Mesothelial cell of epicardium (in vitro differentiated cells): ENCODE results near the gene TEX38. TPM values are rescaled to one million over a fixed set of nuclear protein-coding genes. Genes with fewer than 3 reads are reported as not detected.
"Not testable (repeated sequence)": the region's sequence is repeated elsewhere in the genome, so short reads cannot be mapped to it uniquely, and the experiment has no call there.

Source experiments
- DNase-seq, 2 experiments: peaks; one replicate each; pipeline ENCODE4 v3.0.0; 2021; ENCODE audit warnings: low spot score in 2 of 2; ENCODE audit not compliant: unreplicated experiment in 2 of 2
- H3K27ac Mint-ChIP-seq: 2 replicates; pipeline ENCODE4 v1.8.0; 2021; ENCODE audit warnings: mixed read lengths
- H3K27me3 Mint-ChIP-seq: 2 replicates; pipeline ENCODE4 v1.8.0; 2021; ENCODE audit warnings: low read depth, mixed read lengths
- H3K36me3 Mint-ChIP-seq: 2 replicates; pipeline ENCODE4 v1.8.0; 2021; ENCODE audit warnings: mixed read lengths
- H3K4me1 Mint-ChIP-seq: 2 replicates; pipeline ENCODE4 v1.8.0; 2021; ENCODE audit warnings: mixed read lengths
- H3K4me3 Mint-ChIP-seq: 2 replicates; pipeline ENCODE4 v1.8.0; 2021; ENCODE audit warnings: mild to moderate bottlenecking, moderate library complexity, mixed read lengths
- H3K9me3 Mint-ChIP-seq: 2 replicates; pipeline ENCODE4 v1.8.0; 2021; ENCODE audit warnings: mixed read lengths
- total RNA-seq: library from RNA; stranded (reverse); gene quantifications from 3 replicates; pipeline ENCODE4 v1.2.1, GENCODE V29; 2021
- TF ChIP-seq, protein P1 (sequence below): fragments of 200-600 bp; sonication (generic); IDR thresholded peaks from one replicate; pipeline ENCODE4 v1.5.0; 2021; ENCODE audit warnings: antibody characterized with exemption; ENCODE audit not compliant: unreplicated experiment

The TEX38 gene
- total RNA-seq, 1 donor from 2014 or later, result 0.42 TPM

DNA sequence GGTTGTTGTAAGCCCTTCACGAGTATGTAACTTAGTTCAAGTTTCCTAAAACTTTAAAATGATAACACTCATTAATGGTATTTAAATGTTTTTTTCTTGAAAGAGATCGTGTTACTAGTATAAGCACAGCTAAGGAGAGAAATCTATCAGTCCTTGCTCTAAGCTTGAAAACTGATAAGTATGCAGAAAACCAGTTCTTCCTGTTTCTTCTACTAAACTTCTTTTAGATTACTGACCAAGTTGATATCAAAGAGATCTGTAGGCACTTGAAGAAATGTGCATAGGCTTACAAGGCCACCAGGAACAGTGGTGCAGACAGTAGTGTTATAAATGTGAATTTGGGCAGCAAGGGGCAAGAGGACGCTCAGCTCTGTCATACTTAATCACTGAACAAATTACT lies 43.3 kb downstream of the TEX38 start:
- peaks cover 42% of the 10 kb centered on the region for H3K4me1 Mint-ChIP-seq
- no peaks in the 10 kb centered on the region for H3K27me3 Mint-ChIP-seq
- H3K36me3 Mint-ChIP-seq, result peaks cover 17% of the 10 kb centered on the region
- H3K4me3 Mint-ChIP-seq, result no peak overlapping the region
- H3K9me3 Mint-ChIP-seq, result no peaks in the 10 kb centered on the region
- peak overlapping the region; percentile 71 for H3K27ac Mint-ChIP-seq
- TF ChIP-seq, protein P1, sequence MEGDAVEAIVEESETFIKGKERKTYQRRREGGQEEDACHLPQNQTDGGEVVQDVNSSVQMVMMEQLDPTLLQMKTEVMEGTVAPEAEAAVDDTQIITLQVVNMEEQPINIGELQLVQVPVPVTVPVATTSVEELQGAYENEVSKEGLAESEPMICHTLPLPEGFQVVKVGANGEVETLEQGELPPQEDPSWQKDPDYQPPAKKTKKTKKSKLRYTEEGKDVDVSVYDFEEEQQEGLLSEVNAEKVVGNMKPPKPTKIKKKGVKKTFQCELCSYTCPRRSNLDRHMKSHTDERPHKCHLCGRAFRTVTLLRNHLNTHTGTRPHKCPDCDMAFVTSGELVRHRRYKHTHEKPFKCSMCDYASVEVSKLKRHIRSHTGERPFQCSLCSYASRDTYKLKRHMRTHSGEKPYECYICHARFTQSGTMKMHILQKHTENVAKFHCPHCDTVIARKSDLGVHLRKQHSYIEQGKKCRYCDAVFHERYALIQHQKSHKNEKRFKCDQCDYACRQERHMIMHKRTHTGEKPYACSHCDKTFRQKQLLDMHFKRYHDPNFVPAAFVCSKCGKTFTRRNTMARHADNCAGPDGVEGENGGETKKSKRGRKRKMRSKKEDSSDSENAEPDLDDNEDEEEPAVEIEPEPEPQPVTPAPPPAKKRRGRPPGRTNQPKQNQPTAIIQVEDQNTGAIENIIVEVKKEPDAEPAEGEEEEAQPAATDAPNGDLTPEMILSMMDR, result no peak
- DNase-seq, result no peak

DNA sequence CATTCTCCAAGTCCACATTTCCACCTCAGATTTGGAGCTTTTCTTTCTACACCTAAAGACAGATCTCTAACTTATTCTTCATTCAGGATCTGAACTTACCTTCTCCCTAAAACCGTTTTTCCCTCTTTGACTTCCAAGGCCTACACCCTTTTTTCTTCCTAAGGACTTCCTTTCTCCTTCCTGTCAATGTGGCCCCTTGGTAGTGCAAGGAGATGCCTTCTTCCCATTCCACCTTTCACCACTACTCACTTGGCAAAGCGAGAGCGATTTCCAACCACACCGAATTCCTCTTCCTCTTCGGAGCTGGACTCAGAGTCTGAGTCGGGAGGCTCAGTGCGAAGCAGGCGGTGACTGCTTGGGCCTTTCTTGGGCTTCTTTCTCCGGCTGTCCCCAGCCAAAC lies 46.0 kb downstream of the TEX38 start:
- Mint-ChIP-seq H3K36me3 (peaks cover 5% of the 10 kb centered on the region), H3K9me3 (no peaks in the 10 kb centered on the region), H3K27ac (peak overlapping the region; percentile 89), H3K4me1 (peaks cover 40% of the 10 kb centered on the region), H3K4me3 (peak overlapping the region; percentile 83), H3K27me3 (peaks cover 6% of the 10 kb centered on the region)
- TF ChIP-seq, protein P1, result no peak
- DNase-seq, result no peak

DNA sequence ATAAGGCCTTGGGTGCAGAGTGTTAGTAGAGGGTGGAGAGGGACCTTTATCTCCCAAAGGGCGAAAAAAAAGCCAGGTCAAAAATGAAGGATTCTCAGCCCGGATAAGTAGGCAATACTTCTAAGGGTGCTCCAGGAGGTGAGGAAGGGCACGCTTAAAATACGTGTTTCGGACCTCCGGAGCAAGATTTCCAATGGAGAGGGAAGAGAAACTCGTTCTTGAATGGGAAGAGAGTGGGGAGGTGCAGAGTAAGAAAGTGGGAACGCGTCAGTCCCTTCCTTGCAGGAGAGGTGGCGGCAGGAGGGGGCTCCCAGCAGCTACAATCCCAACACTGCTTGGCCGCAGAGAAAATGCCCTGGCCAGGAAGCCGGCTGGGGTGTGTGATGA lies 46.7 kb downstream of the TEX38 start:
- no peaks in the 10 kb centered on the region for H3K9me3 Mint-ChIP-seq
- H3K27me3 Mint-ChIP-seq, result peaks cover 8% of the 10 kb centered on the region
- peaks cover 5% of the 10 kb centered on the region for H3K36me3 Mint-ChIP-seq
- H3K4me1 Mint-ChIP-seq, result peaks cover 40% of the 10 kb centered on the region
- no peak for DNase-seq
- H3K4me3 Mint-ChIP-seq, result peak overlapping the region; percentile 83
- peak overlapping the region; percentile 89 for H3K27ac Mint-ChIP-seq
- TF ChIP-seq, protein P1, result no peak

DNA sequence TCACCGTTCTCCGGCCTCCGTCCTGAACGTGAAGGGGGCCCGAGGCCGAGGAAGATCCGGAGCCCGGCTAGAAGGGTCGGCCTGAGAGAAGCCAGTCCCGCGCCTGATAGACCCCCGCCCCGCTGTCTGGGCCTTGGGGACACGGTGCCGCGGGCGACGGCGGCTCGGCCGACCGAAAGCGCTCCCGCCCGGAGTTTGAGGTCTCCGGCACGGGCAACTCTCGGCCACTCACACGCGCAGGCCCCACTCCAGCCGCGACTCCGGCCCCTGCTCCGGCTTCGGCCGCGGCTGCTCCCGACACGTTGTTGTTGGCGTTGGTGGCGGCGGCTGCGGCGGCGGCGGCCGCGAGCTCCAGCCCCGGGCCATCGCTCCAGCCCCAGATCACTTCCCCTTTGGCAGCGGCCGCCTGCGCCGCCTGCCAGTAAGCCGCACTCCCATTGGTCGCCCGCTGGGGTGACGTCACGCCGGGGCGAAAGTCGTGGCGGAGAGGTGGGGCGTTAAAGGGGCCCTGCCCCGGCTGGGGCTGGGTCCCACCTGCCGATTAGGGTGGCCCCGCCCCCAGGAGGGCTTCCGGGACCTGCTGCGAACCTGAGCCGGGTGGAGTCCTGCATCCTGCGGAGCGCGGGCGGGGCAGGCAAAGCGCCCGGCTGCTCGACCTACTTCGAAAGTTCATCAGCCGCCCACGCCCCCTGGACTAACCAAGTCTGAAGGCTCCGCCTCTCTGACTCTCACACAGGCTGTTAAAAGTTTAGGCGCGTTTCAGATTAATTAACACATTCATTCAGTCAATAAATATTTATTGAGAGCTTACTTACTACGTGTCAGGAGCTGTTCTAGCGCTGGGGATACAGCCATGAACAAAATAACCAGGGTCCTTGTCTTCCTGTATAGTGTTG lies 47.3 kb downstream of the TEX38 start, which contains the start of gene EFCAB14:
Gene EFCAB14, minus strand, starts transcription at position 388 of the 896 bp plus-strand sequence. CDS start 1,027 bp downstream, outside the sequence.
- peaks cover 8% of the 10 kb centered on the region for H3K27me3 Mint-ChIP-seq
- H3K4me1 Mint-ChIP-seq, result peaks cover 40% of the 10 kb centered on the region
- peak; percentile 94 to 99 for DNase-seq
- H3K27ac Mint-ChIP-seq, result peak within 1 kb of the TSS; percentile 89
- no peaks in the 10 kb centered on the region for H3K9me3 Mint-ChIP-seq
- TF ChIP-seq, protein P1, result no peak
- H3K4me3 Mint-ChIP-seq, result peak within 1 kb of the TSS; percentile 83
- H3K36me3 Mint-ChIP-seq, result peaks cover 5% of the 10 kb centered on the region

DNA sequence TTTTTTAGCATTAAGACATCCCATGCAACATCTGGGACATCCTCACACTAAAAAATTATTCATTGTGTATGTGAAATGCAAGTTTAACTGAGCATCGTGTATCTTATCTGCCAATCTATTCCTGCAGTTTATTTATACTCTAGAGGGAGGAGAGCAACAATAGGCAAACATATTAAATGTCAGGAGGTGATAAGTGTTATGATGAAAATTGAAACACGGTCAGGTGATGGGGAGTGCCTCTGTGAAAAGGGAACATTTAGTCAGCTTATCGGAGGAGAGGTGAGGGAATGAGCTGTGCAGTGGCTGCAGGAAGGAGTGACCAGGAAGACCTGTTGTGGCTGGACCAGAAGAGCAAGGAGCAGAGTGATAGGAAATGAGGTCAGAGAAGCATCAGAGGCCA lies 48.0 kb downstream of the TEX38 start:
- TF ChIP-seq, protein P1, result no peak
- H3K27ac Mint-ChIP-seq, result peak overlapping the region; percentile 87
- peaks cover 5% of the 10 kb centered on the region for H3K36me3 Mint-ChIP-seq
- H3K4me1 Mint-ChIP-seq, result peaks cover 40% of the 10 kb centered on the region
- H3K27me3 Mint-ChIP-seq, result peaks cover 8% of the 10 kb centered on the region
- no peaks in the 10 kb centered on the region for H3K9me3 Mint-ChIP-seq
- DNase-seq, result no peak
- peak overlapping the region; percentile 83 for H3K4me3 Mint-ChIP-seq

DNA sequence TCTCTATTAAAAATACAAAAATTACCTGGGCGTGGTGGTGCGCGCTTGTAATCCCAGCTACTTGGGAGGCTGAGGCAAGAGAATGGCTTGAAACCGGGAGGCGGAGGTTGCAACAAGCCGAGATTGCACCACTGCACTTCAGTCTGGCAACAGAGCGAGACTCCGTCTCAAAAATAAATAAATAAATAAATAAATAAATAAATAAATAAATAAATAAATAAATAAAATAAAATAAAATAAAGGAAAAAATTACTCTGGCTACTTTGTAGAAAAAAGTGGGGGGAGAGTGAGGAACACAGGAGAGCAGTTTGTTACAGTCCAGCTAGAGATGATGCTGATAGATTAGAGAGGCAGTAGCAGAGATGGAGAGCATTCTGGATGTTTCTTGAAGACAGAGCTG lies 48.7 kb downstream of the TEX38 start:
- not testable (repeated sequence) for H3K9me3 Mint-ChIP-seq, H3K36me3 Mint-ChIP-seq, H3K4me3 Mint-ChIP-seq, H3K27ac Mint-ChIP-seq, H3K27me3 Mint-ChIP-seq, DNase-seq
- peaks cover 34% of the 10 kb centered on the region for H3K4me1 Mint-ChIP-seq
